ENCODE measurements around the gene LRP1. TPM values are rescaled to one million over a fixed set of nuclear protein-coding genes. Genes with fewer than 3 reads are reported as not detected.

LRP1 gene
- total RNA-seq, 2 experiments from 2014 or later: 1.1 to 4.4 TPM

DNA sequence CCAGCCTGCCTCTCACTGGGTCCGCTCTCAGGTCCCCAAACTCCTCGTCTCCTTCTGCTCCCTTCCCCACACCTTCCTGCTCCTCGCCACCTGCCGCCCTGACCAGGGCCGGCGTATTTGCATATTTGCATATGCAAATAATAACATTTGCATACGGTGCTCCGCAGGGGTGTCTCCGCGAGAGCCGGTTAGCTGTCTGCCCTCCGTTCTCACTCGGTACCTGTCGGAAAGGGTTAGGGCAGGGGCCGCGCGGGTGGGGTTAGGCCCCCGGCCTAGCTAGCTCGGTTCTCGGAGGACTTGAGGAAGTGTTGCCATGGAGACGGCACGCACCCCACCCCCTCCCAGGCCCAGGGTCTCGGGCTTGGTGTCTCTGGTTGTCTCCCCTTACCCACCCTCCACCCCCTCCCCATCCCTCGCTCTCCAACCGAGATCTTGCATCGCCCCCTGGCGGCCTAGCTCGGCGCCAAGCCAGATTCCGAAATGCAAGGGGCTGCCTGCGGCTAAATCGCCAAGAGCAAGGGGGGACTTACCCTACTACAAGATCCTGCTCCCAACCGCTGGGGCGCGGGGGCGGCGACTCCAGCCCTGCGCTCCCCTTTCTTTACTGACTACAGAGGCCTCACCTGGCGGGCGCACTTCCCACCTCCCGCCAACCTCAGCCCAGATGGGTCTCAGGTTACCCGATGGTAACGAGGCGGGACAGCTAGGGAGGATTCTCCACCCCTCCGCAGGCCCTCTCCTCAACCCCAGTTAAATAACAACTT, 114.6 kb downstream of the LRP1 start:
- Histone ChIP-seq H3K9me3 (ENCODE audit: low read length) (no peaks in the 10 kb centered on the region), H3K27ac (ENCODE audit: low read depth, low read length, poor library complexity, severe bottlenecking) (peak overlapping the region; percentile 92), H3K4me2 (ENCODE audit: low read length) (peak overlapping the region; percentile 99), H2AFZ (ENCODE audit: low read length) (peak overlapping the region; percentile 60; the same call in 1 of the 2 replicates), H3K9me2 (ENCODE audit: insufficient read depth, low read length) (no peaks in the 10 kb centered on the region), H3K4me3 (ENCODE audit: low read depth, low read length, poor library complexity, severe bottlenecking) (peak overlapping the region; percentile 74), H3K4me1 (ENCODE audit: insufficient read depth, low read length, poor library complexity, severe bottlenecking) (peaks cover 39% of the 10 kb centered on the region), H4K20me1 (ENCODE audit: insufficient read depth, low read length) (no peaks in the 10 kb centered on the region), H3K36me3 (ENCODE audit: insufficient read depth, low read length) (no peaks in the 10 kb centered on the region), H3K79me2 (ENCODE audit: insufficient read depth, low read depth, low read length) (no peaks in the 10 kb centered on the region)
- POLR2A ChIA-PET: interaction anchor here (0.6 to 7.3 kb wide), 7 partner anchors 9 to 235 kb away, joined by 3 to 69 read pairs (median 4); partner anchors contain the start of genes INHBE and SHMT2
- BruUV-seq (replicated peaks): no TSS peak
- DNase-seq (ENCODE audit: low spot score): peak; percentile 97
- CTCF ChIA-PET (ENCODE audit: unreplicated experiment): interaction anchor here (0.7 to 4.5 kb wide), 8 partner anchors 13 to 215 kb away, joined by 3 to 32 read pairs (median 4); partner anchors contain the start of gene SHMT2
- intact Hi-C loops (cut with micrococcal nuclease; ENCODE audit: unreplicated experiment): loop anchor here (1.0 to 5.0 kb wide), 4 partner anchors 30 to 509 kb away; partner anchors contain the start of genes CDK4 and STAT6
- TF ChIP-seq EZH2phosphoT487 (IDR thresholded peaks at IDR 0.05; ENCODE audit: borderline replicate concordance, low read depth, low read length): no peak
- TF ChIP-seq, protein P1, sequence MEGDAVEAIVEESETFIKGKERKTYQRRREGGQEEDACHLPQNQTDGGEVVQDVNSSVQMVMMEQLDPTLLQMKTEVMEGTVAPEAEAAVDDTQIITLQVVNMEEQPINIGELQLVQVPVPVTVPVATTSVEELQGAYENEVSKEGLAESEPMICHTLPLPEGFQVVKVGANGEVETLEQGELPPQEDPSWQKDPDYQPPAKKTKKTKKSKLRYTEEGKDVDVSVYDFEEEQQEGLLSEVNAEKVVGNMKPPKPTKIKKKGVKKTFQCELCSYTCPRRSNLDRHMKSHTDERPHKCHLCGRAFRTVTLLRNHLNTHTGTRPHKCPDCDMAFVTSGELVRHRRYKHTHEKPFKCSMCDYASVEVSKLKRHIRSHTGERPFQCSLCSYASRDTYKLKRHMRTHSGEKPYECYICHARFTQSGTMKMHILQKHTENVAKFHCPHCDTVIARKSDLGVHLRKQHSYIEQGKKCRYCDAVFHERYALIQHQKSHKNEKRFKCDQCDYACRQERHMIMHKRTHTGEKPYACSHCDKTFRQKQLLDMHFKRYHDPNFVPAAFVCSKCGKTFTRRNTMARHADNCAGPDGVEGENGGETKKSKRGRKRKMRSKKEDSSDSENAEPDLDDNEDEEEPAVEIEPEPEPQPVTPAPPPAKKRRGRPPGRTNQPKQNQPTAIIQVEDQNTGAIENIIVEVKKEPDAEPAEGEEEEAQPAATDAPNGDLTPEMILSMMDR (conservative IDR thresholded peaks at IDR 0.05; ENCODE audit: low read length): peak; percentile 82

DNA sequence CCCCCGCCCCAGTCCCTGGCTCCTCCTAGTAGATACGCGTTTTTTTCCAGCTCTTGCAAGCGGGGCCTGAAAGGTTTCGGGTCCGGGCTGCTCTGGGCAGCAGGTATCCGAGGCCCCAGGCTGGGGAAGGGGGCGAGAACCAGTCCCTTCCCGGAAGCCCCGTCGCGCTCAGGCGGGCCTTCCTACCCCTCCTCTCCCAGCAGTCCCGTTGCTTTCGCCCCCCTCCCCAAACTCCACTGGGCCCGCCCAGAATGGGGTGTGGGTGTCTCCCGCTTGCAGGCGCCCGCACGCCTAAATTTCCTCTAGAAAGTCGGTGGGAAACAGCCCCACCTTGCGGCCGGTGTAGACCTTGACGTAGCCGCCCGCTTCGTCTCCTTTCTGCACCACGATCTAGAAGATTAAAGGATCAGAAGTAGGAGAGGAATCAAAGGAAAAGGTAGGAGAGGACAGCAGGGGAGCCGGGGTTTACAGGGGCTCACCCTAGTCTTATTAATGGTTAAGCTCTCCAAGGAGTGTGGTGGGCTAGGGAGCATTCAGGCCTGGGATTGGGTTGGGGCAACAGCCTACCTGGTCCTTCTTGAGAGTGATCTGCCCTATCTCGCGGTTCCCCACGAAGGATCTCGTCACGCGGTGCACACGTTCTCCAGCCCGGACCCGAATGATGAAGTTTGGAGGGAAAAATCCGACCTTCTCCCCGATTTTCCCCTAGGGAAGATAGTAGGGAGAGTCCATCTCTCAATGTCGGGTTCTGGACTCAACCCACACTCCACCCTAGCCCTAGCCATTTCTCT, 115.4 kb downstream of the LRP1 start:
- Histone ChIP-seq H3K36me3 (ENCODE audit: insufficient read depth, low read length) (no peaks in the 10 kb centered on the region), H3K79me2 (ENCODE audit: insufficient read depth, low read depth, low read length) (no peaks in the 10 kb centered on the region), H3K4me3 (ENCODE audit: low read depth, low read length, poor library complexity, severe bottlenecking) (peak overlapping the region; percentile 74), H3K9me2 (ENCODE audit: insufficient read depth, low read length) (no peaks in the 10 kb centered on the region), H2AFZ (ENCODE audit: low read length) (peak overlapping the region; percentile 60; the same call in 1 of the 2 replicates), H3K4me2 (ENCODE audit: low read length) (peak overlapping the region; percentile 99), H3K27ac (ENCODE audit: low read depth, low read length, poor library complexity, severe bottlenecking) (peak overlapping the region; percentile 92), H3K4me1 (ENCODE audit: insufficient read depth, low read length, poor library complexity, severe bottlenecking) (peaks cover 30% of the 10 kb centered on the region), H4K20me1 (ENCODE audit: insufficient read depth, low read length) (no peaks in the 10 kb centered on the region), H3K9me3 (ENCODE audit: low read length) (no peaks in the 10 kb centered on the region)
- intact Hi-C loops (cut with micrococcal nuclease; ENCODE audit: unreplicated experiment): loop anchor here (1.0 to 5.0 kb wide), 4 partner anchors 30 to 509 kb away; partner anchors contain the start of genes CDK4 and STAT6
- ChIA-PET POLR2A (interaction anchor here (0.6 to 7.3 kb wide), 6 partner anchors 9 to 212 kb away, joined by 3 to 69 read pairs (median 12); partner anchors contain the start of genes INHBE and SHMT2), CTCF (ENCODE audit: unreplicated experiment) (interaction anchor here (0.5 to 4.5 kb wide), 10 partner anchors 14 to 215 kb away, joined by 3 to 32 read pairs (median 3); partner anchors contain the start of genes INHBE and SHMT2)
- DNase-seq (ENCODE audit: low spot score): peak; percentile 87
- BruUV-seq (replicated peaks): no TSS peak
- TF ChIP-seq, protein P1 (conservative IDR thresholded peaks at IDR 0.05; ENCODE audit: low read length): peak; percentile 84
- no peak for TF ChIP-seq EZH2phosphoT487 (IDR thresholded peaks at IDR 0.05; ENCODE audit: borderline replicate concordance, low read depth, low read length)
